GM23338 (cell line): Measurements from ENCODE around the gene CHST15. TPM values are rescaled to one million over a fixed set of nuclear protein-coding genes. Genes with fewer than 3 reads are reported as not detected.

Source experiments
- ATAC-seq: fragments of 200-7000 bp; cut with Tn5 transposase; 3 replicates; pipeline ENCODE4 v1.9.1; 2020
- DNase-seq: peaks from one replicate; pipeline ENCODE4 v3.0.0-alpha.2; 2015; ENCODE audit warnings: low spot score
- H2AFZ ChIP-seq: fragments of 200-600 bp; sonication (generic); 2 replicates; pipeline ENCODE4 v1.8.0; 2016; ENCODE audit warnings: antibody characterized with exemption, mild to moderate bottlenecking, moderate library complexity
- H3F3A ChIP-seq: fragments of 200-600 bp; sonication (generic); replicated peaks from 2 replicates; pipeline ENCODE4 v1.8.0; 2017; ENCODE audit warnings: antibody characterized with exemption, mixed run types, low read depth
- H3K27ac ChIP-seq: fragments of 200-600 bp; sonication (generic); 2 replicates; pipeline ENCODE4 v1.6.1; 2016; ENCODE audit warnings: low read depth
- H3K27me3 ChIP-seq: fragments of 200-600 bp; sonication (generic); 2 replicates; pipeline ENCODE4 v1.8.0; 2016; ENCODE audit warnings: mild to moderate bottlenecking, mixed run types, moderate library complexity; ENCODE audit not compliant: insufficient read depth
- H3K36me3 ChIP-seq: fragments of 200-600 bp; sonication (generic); 2 replicates; pipeline ENCODE4 v1.8.0; 2016; ENCODE audit warnings: mild to moderate bottlenecking; ENCODE audit not compliant: insufficient read depth
- H3K4me1 ChIP-seq: fragments of 200-600 bp; sonication (generic); 2 replicates; pipeline ENCODE4 v1.8.0; 2016; ENCODE audit warnings: mild to moderate bottlenecking, moderate library complexity; ENCODE audit not compliant: insufficient read depth
- H3K4me2 ChIP-seq: fragments of 200-600 bp; sonication (generic); 2 replicates; pipeline ENCODE4 v1.7.1; 2017; ENCODE audit warnings: mixed run types
- H3K4me3 ChIP-seq: fragments of 200-600 bp; sonication (generic); 2 replicates; pipeline ENCODE4 v1.6.1; 2016; ENCODE audit warnings: mixed run types
- H3K79me2 ChIP-seq: fragments of 200-600 bp; sonication (generic); replicated peaks from 2 replicates; pipeline ENCODE4 v1.8.0; 2017; ENCODE audit warnings: mild to moderate bottlenecking; ENCODE audit not compliant: insufficient read depth
- H3K9me2 ChIP-seq: fragments of 200-600 bp; sonication (generic); 2 replicates; pipeline ENCODE4 v1.8.0; 2017; ENCODE audit not compliant: insufficient read depth
- H4K20me1 ChIP-seq: fragments of 200-600 bp; sonication (generic); replicated peaks from 2 replicates; pipeline ENCODE4 v1.8.0; 2017; ENCODE audit warnings: mild to moderate bottlenecking; ENCODE audit not compliant: insufficient read depth
- H3K27ac Mint-ChIP-seq: 2 replicates; pipeline ENCODE4 v1.8.0; 2020; ENCODE audit warnings: inconsistent platforms, mild to moderate bottlenecking, moderate library complexity, mixed read lengths
- H3K27me3 Mint-ChIP-seq: 3 replicates; pipeline ENCODE4 v1.8.0; 2022; ENCODE audit warnings: low read depth, mild to moderate bottlenecking, moderate library complexity, mixed read lengths, inconsistent platforms; ENCODE audit not compliant: insufficient read depth, poor library complexity
- H3K36me3 Mint-ChIP-seq: 3 replicates; pipeline ENCODE4 v1.8.0; 2021; ENCODE audit warnings: low read depth, mild to moderate bottlenecking, inconsistent platforms, moderate library complexity, mixed read lengths
- H3K4me1 Mint-ChIP-seq: 3 replicates; pipeline ENCODE4 v1.8.0; 2020; ENCODE audit warnings: mild to moderate bottlenecking, inconsistent platforms, mixed read lengths
- H3K4me3 Mint-ChIP-seq: 3 replicates; pipeline ENCODE4 v1.8.0; 2021; ENCODE audit warnings: moderate library complexity, mild to moderate bottlenecking, inconsistent platforms, mixed read lengths
- H3K9me3 Mint-ChIP-seq: 3 replicates; pipeline ENCODE4 v1.8.0; 2020; ENCODE audit warnings: moderate library complexity, mild to moderate bottlenecking, inconsistent platforms, mixed read lengths
- CREB1 ChIP-seq: fragments of 250-450 bp; sonication (Bioruptor Pico); IDR thresholded peaks from 2 replicates; pipeline ENCODE4 v1.5.0; 2020; ENCODE audit warnings: low read depth, mild to moderate bottlenecking, moderate library complexity
- EZH2 ChIP-seq: fragments of 200-600 bp; sonication (generic); IDR thresholded peaks from one replicate; pipeline ENCODE4 v1.8.0; 2017; ENCODE audit warnings: antibody characterized with exemption, mild to moderate bottlenecking, low read depth; ENCODE audit not compliant: unreplicated experiment
- EZH2phosphoT487 ChIP-seq: fragments of 200-600 bp; sonication (generic); IDR thresholded peaks from one replicate; pipeline ENCODE4 v1.8.1; 2018; ENCODE audit warnings: antibody characterized with exemption; ENCODE audit not compliant: unreplicated experiment
- JUNB ChIP-seq: IDR thresholded peaks from one replicate; pipeline ENCODE4 v1.6.1; 2016; ENCODE audit warnings: antibody characterized with exemption; ENCODE audit not compliant: unreplicated experiment
- NANOG ChIP-seq: IDR thresholded peaks from 2 replicates; pipeline ENCODE4 v1.6.1; 2016; ENCODE audit warnings: antibody characterized with exemption, borderline replicate concordance
- POLR2AphosphoS5 ChIP-seq: IDR thresholded peaks from 2 replicates; pipeline ENCODE4 v1.6.1; 2016; ENCODE audit warnings: antibody characterized with exemption, low read depth
- STAT1 ChIP-seq: IDR thresholded peaks from one replicate; pipeline ENCODE4 v1.6.1; 2016; ENCODE audit warnings: antibody characterized with exemption; ENCODE audit not compliant: unreplicated experiment
- ZNF114 ChIP-seq: fragments of 250-450 bp; sonication (Bioruptor Pico); IDR thresholded peaks from 2 replicates; pipeline ENCODE4 v1.5.0; 2020; ENCODE audit warnings: mild to moderate bottlenecking, moderate library complexity
- ZNF331 ChIP-seq: fragments of 250-450 bp; sonication (Bioruptor Pico); IDR thresholded peaks from 2 replicates; pipeline ENCODE4 v1.5.0; 2020; ENCODE audit warnings: low read depth, mild to moderate bottlenecking, moderate library complexity
- polyA plus RNA-seq: library from polyadenylated mRNA; unstranded; fragments of >200 nt; fragmentation: Nextera tagmentation; extraction: Ambion mirVana; gene quantifications from 2 replicates; pipeline ENCODE4 v1.2.1, GENCODE V29; 2016
- total RNA-seq: library from RNA; depleted of rRNA; stranded (reverse); fragments of >200 nt; shearing (Covaris generic); gene quantifications from 2 replicates; pipeline ENCODE4 v1.2.3, GENCODE V29; 2014
- TF ChIP-seq, protein P1 (sequence below), 2 experiments: fragments of 200-600 bp in 1 of 2; sonication (generic) in 1 of 2; conservative IDR thresholded peaks; 2 replicates each; pipeline versions ENCODE4 v1.5.1 to v1.6.1; 2016 to 2017; ENCODE audit warnings: antibody characterized with exemption in 2 of 2, low read depth in 2 of 2, mild to moderate bottlenecking in 2 of 2, moderate library complexity in 1 of 2
- TF ChIP-seq, protein P2 (sequence below): IDR thresholded peaks from one replicate; pipeline ENCODE4 v1.6.1; 2018; ENCODE audit warnings: antibody characterized with exemption; ENCODE audit not compliant: unreplicated experiment
- TF ChIP-seq, protein P3 (sequence below): IDR thresholded peaks from 2 replicates; pipeline ENCODE4 v1.6.1; 2016; ENCODE audit warnings: antibody characterized with exemption

The CHST15 gene
- total and polyA plus RNA-seq, 2 experiments from 2014 or later: 2.6 to 11.2 TPM

DNA sequence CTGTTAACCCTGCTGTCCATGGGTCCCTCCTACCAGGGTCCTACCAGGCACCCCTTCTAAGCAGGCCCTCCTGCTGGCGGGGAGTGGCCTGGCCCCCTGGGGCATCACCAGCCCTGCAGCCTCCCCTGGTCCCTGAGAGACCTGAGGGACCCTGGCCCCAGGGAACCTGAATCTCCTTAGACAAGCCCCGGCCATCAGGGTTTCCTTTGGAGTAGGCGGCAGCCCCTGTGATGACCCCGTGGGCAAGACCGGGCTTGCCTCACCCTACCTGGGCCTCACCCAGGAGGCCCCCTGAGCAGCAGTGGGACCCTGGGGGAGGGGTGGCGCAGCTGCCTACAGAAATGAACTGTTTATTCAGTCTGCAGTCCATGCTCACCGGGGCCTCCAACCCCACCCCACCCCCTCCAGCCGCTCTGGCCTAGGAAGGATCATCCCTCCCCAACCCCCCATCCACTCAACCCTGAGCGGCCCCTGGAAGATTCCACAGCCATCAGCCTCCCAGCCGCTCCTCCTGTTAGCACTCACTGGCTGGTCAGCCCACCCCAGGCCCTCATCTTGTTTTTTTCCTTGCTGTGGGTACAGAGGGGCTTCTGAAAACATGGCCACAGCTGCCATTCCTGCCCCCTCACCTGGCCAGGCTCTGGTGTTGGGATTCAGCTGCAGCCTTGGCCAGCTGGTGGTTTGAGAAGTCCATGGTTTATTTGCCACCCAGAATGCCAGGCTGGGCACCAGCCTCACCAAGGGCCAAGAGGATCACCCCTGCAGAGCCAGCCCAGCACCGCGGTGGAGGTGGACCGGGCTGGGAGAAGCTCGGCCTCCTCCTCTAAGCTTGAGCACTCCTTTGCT lies 34.8 kb upstream of the CHST15 start (continued):
- TF ChIP-seq, protein P1, sequence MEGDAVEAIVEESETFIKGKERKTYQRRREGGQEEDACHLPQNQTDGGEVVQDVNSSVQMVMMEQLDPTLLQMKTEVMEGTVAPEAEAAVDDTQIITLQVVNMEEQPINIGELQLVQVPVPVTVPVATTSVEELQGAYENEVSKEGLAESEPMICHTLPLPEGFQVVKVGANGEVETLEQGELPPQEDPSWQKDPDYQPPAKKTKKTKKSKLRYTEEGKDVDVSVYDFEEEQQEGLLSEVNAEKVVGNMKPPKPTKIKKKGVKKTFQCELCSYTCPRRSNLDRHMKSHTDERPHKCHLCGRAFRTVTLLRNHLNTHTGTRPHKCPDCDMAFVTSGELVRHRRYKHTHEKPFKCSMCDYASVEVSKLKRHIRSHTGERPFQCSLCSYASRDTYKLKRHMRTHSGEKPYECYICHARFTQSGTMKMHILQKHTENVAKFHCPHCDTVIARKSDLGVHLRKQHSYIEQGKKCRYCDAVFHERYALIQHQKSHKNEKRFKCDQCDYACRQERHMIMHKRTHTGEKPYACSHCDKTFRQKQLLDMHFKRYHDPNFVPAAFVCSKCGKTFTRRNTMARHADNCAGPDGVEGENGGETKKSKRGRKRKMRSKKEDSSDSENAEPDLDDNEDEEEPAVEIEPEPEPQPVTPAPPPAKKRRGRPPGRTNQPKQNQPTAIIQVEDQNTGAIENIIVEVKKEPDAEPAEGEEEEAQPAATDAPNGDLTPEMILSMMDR (conservative IDR thresholded peaks at IDR 0.05; ENCODE audit: low read depth in 2 of 2): no peak
- TF ChIP-seq, protein P2, sequence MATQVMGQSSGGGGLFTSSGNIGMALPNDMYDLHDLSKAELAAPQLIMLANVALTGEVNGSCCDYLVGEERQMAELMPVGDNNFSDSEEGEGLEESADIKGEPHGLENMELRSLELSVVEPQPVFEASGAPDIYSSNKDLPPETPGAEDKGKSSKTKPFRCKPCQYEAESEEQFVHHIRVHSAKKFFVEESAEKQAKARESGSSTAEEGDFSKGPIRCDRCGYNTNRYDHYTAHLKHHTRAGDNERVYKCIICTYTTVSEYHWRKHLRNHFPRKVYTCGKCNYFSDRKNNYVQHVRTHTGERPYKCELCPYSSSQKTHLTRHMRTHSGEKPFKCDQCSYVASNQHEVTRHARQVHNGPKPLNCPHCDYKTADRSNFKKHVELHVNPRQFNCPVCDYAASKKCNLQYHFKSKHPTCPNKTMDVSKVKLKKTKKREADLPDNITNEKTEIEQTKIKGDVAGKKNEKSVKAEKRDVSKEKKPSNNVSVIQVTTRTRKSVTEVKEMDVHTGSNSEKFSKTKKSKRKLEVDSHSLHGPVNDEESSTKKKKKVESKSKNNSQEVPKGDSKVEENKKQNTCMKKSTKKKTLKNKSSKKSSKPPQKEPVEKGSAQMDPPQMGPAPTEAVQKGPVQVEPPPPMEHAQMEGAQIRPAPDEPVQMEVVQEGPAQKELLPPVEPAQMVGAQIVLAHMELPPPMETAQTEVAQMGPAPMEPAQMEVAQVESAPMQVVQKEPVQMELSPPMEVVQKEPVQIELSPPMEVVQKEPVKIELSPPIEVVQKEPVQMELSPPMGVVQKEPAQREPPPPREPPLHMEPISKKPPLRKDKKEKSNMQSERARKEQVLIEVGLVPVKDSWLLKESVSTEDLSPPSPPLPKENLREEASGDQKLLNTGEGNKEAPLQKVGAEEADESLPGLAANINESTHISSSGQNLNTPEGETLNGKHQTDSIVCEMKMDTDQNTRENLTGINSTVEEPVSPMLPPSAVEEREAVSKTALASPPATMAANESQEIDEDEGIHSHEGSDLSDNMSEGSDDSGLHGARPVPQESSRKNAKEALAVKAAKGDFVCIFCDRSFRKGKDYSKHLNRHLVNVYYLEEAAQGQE: no peak
- TF ChIP-seq CREB1 (no peak), NANOG (no peak), ZNF114 (CRISPR knock-in tag) (no peak), POLR2AphosphoS5 (no peak), ZNF331 (CRISPR knock-in tag) (no peak), EZH2 (no peak)

DNA sequence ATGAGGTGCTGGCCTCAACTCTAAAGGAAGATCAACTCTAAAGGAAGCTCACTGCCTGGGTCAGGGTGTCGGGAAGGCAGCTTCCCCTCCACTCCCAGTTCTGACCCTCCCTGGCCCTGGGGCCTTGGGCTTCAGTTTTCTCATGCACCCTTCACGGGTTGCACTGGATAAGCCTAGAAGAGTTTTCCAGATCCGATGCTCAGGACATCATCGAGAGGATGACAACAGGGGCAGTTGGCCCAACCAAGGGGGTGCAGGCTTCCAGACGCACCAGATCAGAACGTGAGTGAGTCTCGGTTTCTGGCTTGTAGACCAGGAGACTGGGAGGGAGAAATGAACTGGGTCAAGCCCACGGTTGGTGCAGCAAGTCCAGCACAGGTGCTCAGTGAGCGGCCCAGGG lies 34.2 kb upstream of the CHST15 start:
- no peaks in the 10 kb centered on the region for H3K27me3 ChIP-seq
- no peak overlapping the region for H3K4me2 ChIP-seq
- H3K9me2 ChIP-seq: no peaks in the 10 kb centered on the region
- H3K27ac ChIP-seq: no peak overlapping the region
- Mint-ChIP-seq H3K4me3 (no peak overlapping the region), H3K27me3 (no peaks in the 10 kb centered on the region), H3K9me3 (no peaks in the 10 kb centered on the region), H3K27ac (no peak overlapping the region), H3K4me1 (0 out of 3 replicates have a peak, but pooled peaks cover 2% of the 10 kb centered on the region), H3K36me3 (no peaks in the 10 kb centered on the region)
- H4K20me1 ChIP-seq: no peaks in the 10 kb centered on the region
- ATAC-seq (no peak), DNase-seq (no peak)
- H2AFZ ChIP-seq: no peak overlapping the region
- H3K4me1 ChIP-seq: no peaks in the 10 kb centered on the region
- no peaks in the 10 kb centered on the region for H3K79me2 ChIP-seq
- H3K36me3 ChIP-seq: no peaks in the 10 kb centered on the region
- H3F3A ChIP-seq: no peaks in the 10 kb centered on the region
- no peak overlapping the region for H3K4me3 ChIP-seq
- TF ChIP-seq CREB1: no peak
- no peak for TF ChIP-seq STAT1
- no peak for TF ChIP-seq JUNB
- TF ChIP-seq EZH2phosphoT487: no peak
- no peak for TF ChIP-seq NANOG
- TF ChIP-seq, protein P3, sequence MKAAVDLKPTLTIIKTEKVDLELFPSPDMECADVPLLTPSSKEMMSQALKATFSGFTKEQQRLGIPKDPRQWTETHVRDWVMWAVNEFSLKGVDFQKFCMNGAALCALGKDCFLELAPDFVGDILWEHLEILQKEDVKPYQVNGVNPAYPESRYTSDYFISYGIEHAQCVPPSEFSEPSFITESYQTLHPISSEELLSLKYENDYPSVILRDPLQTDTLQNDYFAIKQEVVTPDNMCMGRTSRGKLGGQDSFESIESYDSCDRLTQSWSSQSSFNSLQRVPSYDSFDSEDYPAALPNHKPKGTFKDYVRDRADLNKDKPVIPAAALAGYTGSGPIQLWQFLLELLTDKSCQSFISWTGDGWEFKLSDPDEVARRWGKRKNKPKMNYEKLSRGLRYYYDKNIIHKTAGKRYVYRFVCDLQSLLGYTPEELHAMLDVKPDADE: no peak
- no peak for TF ChIP-seq ZNF114 (CRISPR knock-in tag)
- no peak for TF ChIP-seq ZNF331 (CRISPR knock-in tag)
- TF ChIP-seq, protein P2: no peak
